GM12891 (cell line): ENCODE measurements around the gene HDLBP.

Source experiments
- DNase-seq: peaks from one replicate; pipeline ENCODE4 v3.0.0; 2011; ENCODE audit warnings: low spot score; ENCODE audit not compliant: insufficient read length
- FAIRE-seq: peaks from 2 replicates; lab custom pipeline; 2011; peaks lifted over from hg19 to GRCh38; lab: Jason Lieb, UNC
- PAX5 ChIP-seq: IDR thresholded peaks from 2 replicates; pipeline ENCODE4 v1.6.1; 2011; ENCODE audit warnings: low read length, moderate library complexity, mild to moderate bottlenecking; ENCODE audit not compliant: insufficient read depth, severe bottlenecking
- POLR2A ChIP-seq: IDR thresholded peaks from 2 replicates; pipeline ENCODE4 v1.6.1; 2011; ENCODE audit warnings: low read depth, low read length, control low read depth
- POLR2AphosphoS5 ChIP-seq: IDR thresholded peaks from 2 replicates; pipeline ENCODE4 v1.6.1; 2011; ENCODE audit warnings: low read depth, low read length, control low read depth
- POU2F2 ChIP-seq: IDR thresholded peaks from 2 replicates; pipeline ENCODE4 v1.6.1; 2011; ENCODE audit warnings: low read depth, mild to moderate bottlenecking, control low read depth, low read length, moderate library complexity
- SPI1 ChIP-seq: IDR thresholded peaks from 2 replicates; pipeline ENCODE4 v1.6.1; 2011; ENCODE audit warnings: low read depth, low read length, control low read depth
- TAF1 ChIP-seq: IDR thresholded peaks from 2 replicates; pipeline ENCODE4 v1.6.1; 2011; ENCODE audit warnings: low read depth, low read length, control low read depth

HDLBP gene

GRCh38 chr2:241316825-241317224, 1.4 kb upstream of the HDLBP start:
- TF ChIP-seq PAX5, result no peak
- TF ChIP-seq POLR2A, result no peak
- TF ChIP-seq POU2F2, result no peak
- no peak for TF ChIP-seq SPI1
- TF ChIP-seq TAF1, result no peak
- no peak for TF ChIP-seq POLR2AphosphoS5
- FAIRE-seq (peak; percentile 72), DNase-seq (no peak)

GRCh38 chr2:241315879-241316631, 583 bp upstream of the HDLBP start, which contains the start of gene SEPTIN2:
Gene SEPTIN2, plus strand, starts transcription at chr2:241315925. Its CDS starts 8,308 bp downstream, at chr2:241324233.
- FAIRE-seq, result peak; percentile 23
- TF ChIP-seq POU2F2 (no peak), SPI1 (peak; percentile 65), PAX5 (no peak), POLR2AphosphoS5 (peak; percentile 54), TAF1 (peak; percentile 62; the same call in 1 of the 2 replicates), POLR2A (peak; percentile 54; the same call in 1 of the 2 replicates)
- no peak for DNase-seq

GRCh38 chr2:241314226-241315092, 1.0 kb downstream of the HDLBP start:
- TF ChIP-seq POU2F2 (no peak), TAF1 (0 out of 2 replicates have a peak, but pooled peaks have one; percentile 26)
- FAIRE-seq, result peak; percentile 38
- no peak for DNase-seq

DNA sequence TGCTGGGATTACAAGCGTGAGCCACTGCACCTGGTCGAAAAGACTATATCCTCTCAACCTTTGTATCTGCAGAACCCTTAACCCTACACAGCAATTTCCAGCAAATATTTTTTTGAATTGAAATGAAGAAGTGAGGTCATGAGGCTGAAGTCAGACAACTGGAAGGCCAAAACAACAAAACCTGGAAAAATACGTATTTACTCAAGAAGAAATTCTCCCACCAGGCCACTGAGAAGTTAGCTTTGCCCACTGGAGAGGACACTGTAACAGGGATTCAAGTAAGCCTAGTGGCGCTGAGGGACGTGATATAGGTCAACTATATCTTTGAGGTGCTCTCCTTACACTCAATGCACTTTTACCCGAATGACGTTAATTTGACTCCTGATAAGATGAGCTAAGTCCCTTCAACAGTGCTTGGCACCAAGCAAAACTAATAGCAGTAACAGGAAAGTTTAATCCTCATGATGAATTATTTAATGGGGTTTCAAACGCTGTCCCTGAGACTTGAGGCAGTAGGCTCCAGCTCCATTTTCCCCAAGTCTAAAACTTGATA, 1.9 kb downstream of the HDLBP start:
- TF ChIP-seq POU2F2 (no peak), SPI1 (no peak), POLR2AphosphoS5 (no peak), POLR2A (no peak)
- no peak for FAIRE-seq
- no peak for DNase-seq

- FAIRE-seq, result no peak
- TF ChIP-seq TAF1, result no peak
- TF ChIP-seq POLR2AphosphoS5, result no peak
- no peak for TF ChIP-seq PAX5
- no peak for TF ChIP-seq SPI1
- no peak for TF ChIP-seq POU2F2
- TF ChIP-seq POLR2A, result no peak
Measured at GRCh38 chr2:241312082-241312481, 3.4 kb downstream of the HDLBP start.

DNA sequence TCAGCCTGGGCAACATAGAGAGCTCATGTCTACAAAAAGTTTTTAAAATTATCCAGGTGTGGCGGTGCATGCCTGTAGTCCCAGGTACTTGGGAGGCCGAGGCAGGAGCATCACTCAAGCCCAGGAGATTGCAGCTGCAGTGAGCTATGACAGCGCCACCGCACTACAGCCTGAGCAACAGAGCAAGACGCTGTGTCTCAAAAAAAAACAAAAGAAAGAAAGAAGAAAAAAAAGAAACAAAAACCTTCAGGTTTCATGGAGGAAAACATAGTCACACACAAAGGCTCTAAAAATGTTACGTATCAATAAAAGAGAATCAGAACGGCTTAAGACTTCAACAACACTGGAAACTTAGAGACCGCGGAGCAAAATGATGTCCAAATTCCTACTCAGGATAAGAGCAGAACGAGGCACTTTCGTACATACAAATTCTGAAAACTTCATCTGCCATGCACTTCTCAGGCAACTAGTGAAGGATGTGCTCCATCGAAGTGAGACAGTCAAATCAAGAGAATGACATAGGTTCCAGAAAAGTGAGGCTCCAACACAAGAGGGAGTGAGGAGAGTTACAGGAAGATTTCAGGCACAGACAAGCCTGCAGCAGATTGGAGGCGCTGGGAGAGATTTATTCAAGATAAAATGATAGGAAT, 4.4 kb downstream of the HDLBP start:
- TF ChIP-seq TAF1, result no peak
- 0 out of 2 replicates have a peak, but pooled peaks have one; percentile 28 for TF ChIP-seq POLR2AphosphoS5
- TF ChIP-seq PAX5, result peak; percentile 46
- TF ChIP-seq POLR2A, result no peak; the same call in 1 of the 2 replicates
- no peak for TF ChIP-seq POU2F2
- FAIRE-seq (peak; percentile 60), DNase-seq (no peak)

More at GRCh38 chr2:241312082-241312481, 3.4 kb downstream of the HDLBP start:
- no peak for DNase-seq

- peak; percentile 75 for FAIRE-seq
- DNase-seq, result no peak
- TF ChIP-seq POLR2A, result no peak
- no peak for TF ChIP-seq TAF1
- no peak; the same call in 1 of the 2 replicates for TF ChIP-seq SPI1
Measured at GRCh38 chr2:241309684-241310117, 5.8 kb downstream of the HDLBP start.

GRCh38 chr2:241308832-241309500, 6.5 kb downstream of the HDLBP start:
- TF ChIP-seq TAF1 (no peak), PAX5 (no peak), SPI1 (no peak), POU2F2 (no peak; the same call in 1 of the 2 replicates), POLR2A (no peak), POLR2AphosphoS5 (no peak)
- FAIRE-seq, result peak; percentile 50
- DNase-seq, result no peak
